ENCODE measurements around the gene CCDC33. TPM values are rescaled to one million over a fixed set of nuclear protein-coding genes. Genes with fewer than 3 reads are reported as not detected.

Gene CCDC33
- not detected for total RNA-seq

GRCh38 chr15:74235962-74236361, at the start of gene CCDC33:
TSS of gene CCDC33 (plus strand) at chr15:74236326. CDS start at chr15:74236720, 394 bp downstream.
- H3K9me3 ChIP-seq (ENCODE audit: low read depth, low read length), result no peaks in the 10 kb centered on the region
- H3K4me1 ChIP-seq (ENCODE audit: insufficient read depth, low read length), result no peaks in the 10 kb centered on the region
- no peaks in the 10 kb centered on the region for H3K27me3 ChIP-seq (ENCODE audit: insufficient read depth, low read length)
- no peak within 1 kb of the TSS for H3K4me3 ChIP-seq (ENCODE audit: low read length)

GRCh38 chr15:74188216-74188615, 47.9 kb upstream of the CCDC33 start:
- no peaks in the 10 kb centered on the region for H3K9me3 ChIP-seq (ENCODE audit: low read depth, low read length)
- no peaks in the 10 kb centered on the region for H3K4me1 ChIP-seq (ENCODE audit: insufficient read depth, low read length)
- no peaks in the 10 kb centered on the region for H3K27me3 ChIP-seq (ENCODE audit: insufficient read depth, low read length)
- no peak overlapping the region for H3K4me3 ChIP-seq (ENCODE audit: low read length)

- Histone ChIP-seq H3K4me3 (ENCODE audit: low read length) (no peak overlapping the region), H3K27me3 (ENCODE audit: insufficient read depth, low read length) (no peaks in the 10 kb centered on the region), H3K9me3 (ENCODE audit: low read depth, low read length) (no peaks in the 10 kb centered on the region), H3K4me1 (ENCODE audit: insufficient read depth, low read length) (no peaks in the 10 kb centered on the region)
These were observed 44.3 kb upstream of the CCDC33 start for GRCh38 chr15:74191798-74192197.

GRCh38 chr15:74192751-74193150, 43.4 kb upstream of the CCDC33 start:
- no peaks in the 10 kb centered on the region for H3K27me3 ChIP-seq (ENCODE audit: insufficient read depth, low read length)
- H3K4me1 ChIP-seq (ENCODE audit: insufficient read depth, low read length), result no peaks in the 10 kb centered on the region
- no peak overlapping the region for H3K4me3 ChIP-seq (ENCODE audit: low read length)
- H3K9me3 ChIP-seq (ENCODE audit: low read depth, low read length), result no peaks in the 10 kb centered on the region

- no peaks in the 10 kb centered on the region for H3K27me3 ChIP-seq (ENCODE audit: insufficient read depth, low read length)
- no peaks in the 10 kb centered on the region for H3K4me1 ChIP-seq (ENCODE audit: insufficient read depth, low read length)
- no peaks in the 10 kb centered on the region for H3K9me3 ChIP-seq (ENCODE audit: low read depth, low read length)
- H3K4me3 ChIP-seq (ENCODE audit: low read length), result no peak overlapping the region
These were observed 42.8 kb upstream of the CCDC33 start for GRCh38 chr15:74193299-74193718.

GRCh38 chr15:74193905-74194304, 42.2 kb upstream of the CCDC33 start:
- Histone ChIP-seq H3K27me3 (ENCODE audit: insufficient read depth, low read length) (no peaks in the 10 kb centered on the region), H3K4me1 (ENCODE audit: insufficient read depth, low read length) (no peaks in the 10 kb centered on the region), H3K9me3 (ENCODE audit: low read depth, low read length) (no peaks in the 10 kb centered on the region), H3K4me3 (ENCODE audit: low read length) (no peak overlapping the region)

- H3K9me3 ChIP-seq (ENCODE audit: low read depth, low read length), result no peaks in the 10 kb centered on the region
- H3K4me3 ChIP-seq (ENCODE audit: low read length), result no peak overlapping the region
- H3K27me3 ChIP-seq (ENCODE audit: insufficient read depth, low read length), result no peaks in the 10 kb centered on the region
- H3K4me1 ChIP-seq (ENCODE audit: insufficient read depth, low read length), result no peaks in the 10 kb centered on the region
These were observed 41.3 kb upstream of the CCDC33 start for GRCh38 chr15:74194572-74195559.

- Histone ChIP-seq H3K27me3 (ENCODE audit: insufficient read depth, low read length) (no peaks in the 10 kb centered on the region), H3K4me1 (ENCODE audit: insufficient read depth, low read length) (no peaks in the 10 kb centered on the region), H3K9me3 (ENCODE audit: low read depth, low read length) (no peaks in the 10 kb centered on the region), H3K4me3 (ENCODE audit: low read length) (no peak overlapping the region)
These were observed 40.0 kb upstream of the CCDC33 start for GRCh38 chr15:74196175-74196574.

- Histone ChIP-seq H3K4me1 (ENCODE audit: insufficient read depth, low read length) (no peaks in the 10 kb centered on the region), H3K9me3 (ENCODE audit: low read depth, low read length) (no peaks in the 10 kb centered on the region), H3K27me3 (ENCODE audit: insufficient read depth, low read length) (no peaks in the 10 kb centered on the region), H3K4me3 (ENCODE audit: low read length) (no peak overlapping the region)
These were observed 38.8 kb upstream of the CCDC33 start for GRCh38 chr15:74197176-74197965.

GRCh38 chr15:74199297-74199652, 36.9 kb upstream of the CCDC33 start:
- Histone ChIP-seq H3K9me3 (ENCODE audit: low read depth, low read length) (no peaks in the 10 kb centered on the region), H3K4me1 (ENCODE audit: insufficient read depth, low read length) (no peaks in the 10 kb centered on the region), H3K4me3 (ENCODE audit: low read length) (no peak overlapping the region), H3K27me3 (ENCODE audit: insufficient read depth, low read length) (no peaks in the 10 kb centered on the region)

GRCh38 chr15:74200412-74200815, 35.7 kb upstream of the CCDC33 start:
- H3K4me1 ChIP-seq (ENCODE audit: insufficient read depth, low read length), result no peaks in the 10 kb centered on the region
- H3K4me3 ChIP-seq (ENCODE audit: low read length), result no peak overlapping the region
- H3K9me3 ChIP-seq (ENCODE audit: low read depth, low read length), result no peaks in the 10 kb centered on the region
- no peaks in the 10 kb centered on the region for H3K27me3 ChIP-seq (ENCODE audit: insufficient read depth, low read length)

GRCh38 chr15:74200871-74201419, 35.2 kb upstream of the CCDC33 start:
- Histone ChIP-seq H3K9me3 (ENCODE audit: low read depth, low read length) (no peaks in the 10 kb centered on the region), H3K27me3 (ENCODE audit: insufficient read depth, low read length) (no peaks in the 10 kb centered on the region), H3K4me3 (ENCODE audit: low read length) (no peak overlapping the region), H3K4me1 (ENCODE audit: insufficient read depth, low read length) (no peaks in the 10 kb centered on the region)

- H3K27me3 ChIP-seq (ENCODE audit: insufficient read depth, low read length), result no peaks in the 10 kb centered on the region
These were observed 34.3 kb upstream of the CCDC33 start for GRCh38 chr15:74201710-74202420.

GRCh38 chr15:74202452-74203401, 33.4 kb upstream of the CCDC33 start, which contains the start of gene STRA6:
TSS of gene STRA6 (minus strand) at chr15:74202787. CDS start at chr15:74202267, 520 bp downstream.
- H3K4me3 ChIP-seq (ENCODE audit: low read length), result no peak within 1 kb of the TSS
- H3K9me3 ChIP-seq (ENCODE audit: low read depth, low read length), result no peaks in the 10 kb centered on the region
- H3K27me3 ChIP-seq (ENCODE audit: insufficient read depth, low read length), result no peaks in the 10 kb centered on the region
- H3K4me1 ChIP-seq (ENCODE audit: insufficient read depth, low read length), result no peaks in the 10 kb centered on the region

More at GRCh38 chr15:74201710-74202420, 34.3 kb upstream of the CCDC33 start:
- Histone ChIP-seq H3K4me3 (ENCODE audit: low read length) (no peak overlapping the region), H3K4me1 (ENCODE audit: insufficient read depth, low read length) (no peaks in the 10 kb centered on the region), H3K9me3 (ENCODE audit: low read depth, low read length) (no peaks in the 10 kb centered on the region)
